ENCODE data around the gene GNAO1. TPM values are rescaled to one million over a fixed set of nuclear protein-coding genes. Genes with fewer than 3 reads are reported as not detected.

GNAO1 gene
- 0.25 to 0.62 TPM (median 0.44 TPM) in 5 replicates for total RNA-seq (2022; extraction: Qiagen RNA extraction; ENCODE audit: low read depth)

GRCh38 chr16:56191156-56191815 is at the start of gene GNAO1:
TSS of gene GNAO1 (plus strand) at chr16:56191489. CDS start at chr16:56192236, 747 bp downstream.

Other genes with a start within 250 kb of the GNAO1 start
- 58.9 to 65.8 TPM (median 64.0 TPM) in 5 replicates for gene AMFR, start 234.1 kb downstream of the GNAO1 start, total RNA-seq (2022; extraction: Qiagen RNA extraction; ENCODE audit: low read depth)